Activated CD4-positive, alpha-beta T cell treated with anti-CD3 and anti-CD28 coated beads for 36 hours (primary cell): ENCODE data around the gene RNF115. TPM values are rescaled to one million over a fixed set of nuclear protein-coding genes. Genes with fewer than 3 reads are reported as not detected.
"Not testable (repeated sequence)": the region's sequence is repeated elsewhere in the genome, so short reads cannot be mapped to it uniquely, and the experiment has no call there.

Experiments used
- ATAC-seq: fragments of 200-7000 bp; cut with Tn5 transposase; one replicate; pipeline ENCODE4 v1.10.0; 2021; ENCODE audit warnings: mild to moderate bottlenecking, moderate library complexity
- CTCF ChIA-PET: fragments of 350-600 bp; sonication (Branson Sonifier 250); formaldehyde crosslinking; loops from one replicate; lab custom pipeline; 2021; ENCODE audit warnings: antibody characterized with exemption; lab: Charles Lee
- POLR2A ChIA-PET: fragments of 350-600 bp; sonication (Branson Sonifier 250); formaldehyde crosslinking; loops from one replicate; lab custom pipeline; 2021; ENCODE audit warnings: antibody characterized with exemption, inconsistent platforms; lab: Charles Lee
- DNase-seq: peaks from one replicate; pipeline ENCODE4 v3.0.0-alpha.2; 2020
- H3K27ac Mint-ChIP-seq: one replicate; pipeline ENCODE4 v1.8.0; 2021; ENCODE audit warnings: mixed read lengths
- H3K27me3 Mint-ChIP-seq: one replicate; pipeline ENCODE4 v1.8.0; 2021; ENCODE audit warnings: mixed read lengths
- H3K36me3 Mint-ChIP-seq: one replicate; pipeline ENCODE4 v1.8.0; 2021; ENCODE audit warnings: low read depth, mixed read lengths
- H3K4me1 Mint-ChIP-seq: one replicate; pipeline ENCODE4 v1.8.0; 2021; ENCODE audit warnings: mixed read lengths
- H3K4me3 Mint-ChIP-seq: one replicate; pipeline ENCODE4 v1.8.0; 2021; ENCODE audit warnings: mild to moderate bottlenecking, moderate library complexity, mixed read lengths
- H3K9me3 Mint-ChIP-seq: one replicate; pipeline ENCODE4 v1.8.0; 2021; ENCODE audit warnings: low read depth, mixed read lengths
- intact Hi-C, 2 experiments: fragments of 100-400 bp; cut with DNase I in 1 of 2; cut with micrococcal nuclease in 1 of 2; formaldehyde crosslinking; loops; one replicate each; pipeline versions ENCODE4 v1.14.2 to v1.15.1; 2022 to 2024; cut with DNase I, micrococcal nuclease
- total RNA-seq, 2 experiments: library from RNA; stranded (reverse); gene quantifications; one replicate each; pipeline ENCODE4 v1.2.3, GENCODE V29; 2021

Gene RNF115
- total RNA-seq, 2 experiments from 2014 or later: 11.8 to 13.9 TPM

GRCh38 chr1:145736191-145736590 is 87.7 kb downstream of the RNF115 start:
- no peak for ATAC-seq
- no peaks in the 10 kb centered on the region for H3K4me1 Mint-ChIP-seq
- H3K4me3 Mint-ChIP-seq: no peak overlapping the region
- no peaks in the 10 kb centered on the region for H3K9me3 Mint-ChIP-seq
- ChIA-PET POLR2A (no interaction called here), CTCF (interaction anchor here (1.6 kb wide), 1 partner anchor 16 kb away, joined by 3 read pairs; no protein-coding TSS in a partner anchor)
- intact Hi-C loops: loop anchor here (10.0 kb wide), 2 partner anchors 49 to 59 kb away; no protein-coding TSS in a partner anchor
- DNase-seq: no peak
- H3K36me3 Mint-ChIP-seq: no peaks in the 10 kb centered on the region
- no peak overlapping the region for H3K27ac Mint-ChIP-seq
- H3K27me3 Mint-ChIP-seq: no peaks in the 10 kb centered on the region

- Mint-ChIP-seq H3K4me1 (no peaks in the 10 kb centered on the region), H3K4me3 (no peak overlapping the region), H3K27ac (no peak overlapping the region), H3K36me3 (no peaks in the 10 kb centered on the region), H3K27me3 (no peaks in the 10 kb centered on the region), H3K9me3 (no peaks in the 10 kb centered on the region)
- CTCF ChIA-PET: no interaction called here
- intact Hi-C loops: loop anchor here (10.0 kb wide), 2 partner anchors 54 to 64 kb away; no protein-coding TSS in a partner anchor
- POLR2A ChIA-PET: interaction anchor here (0.6 kb wide), 1 partner anchor 237 kb away, joined by 6 read pairs; no protein-coding TSS in a partner anchor
- DNase-seq (no peak), ATAC-seq (no peak)
Measured at GRCh38 chr1:145730900-145731299, 93.0 kb downstream of the RNF115 start.

- H3K27ac Mint-ChIP-seq: no peak overlapping the region
- no peak overlapping the region for H3K4me3 Mint-ChIP-seq
- ATAC-seq (no peak), DNase-seq (no peak)
- ChIA-PET CTCF (interaction anchor here (1.7 kb wide), 1 partner anchor 9 kb away, joined by 9 read pairs; no protein-coding TSS in a partner anchor), POLR2A (interaction anchor here (0.6 kb wide), 1 partner anchor 238 kb away, joined by 6 read pairs; no protein-coding TSS in a partner anchor)
- H3K27me3 Mint-ChIP-seq: no peaks in the 10 kb centered on the region
- H3K9me3 Mint-ChIP-seq: no peaks in the 10 kb centered on the region
- intact Hi-C loops: loop anchor here (10.0 kb wide), 2 partner anchors 54 to 64 kb away; no protein-coding TSS in a partner anchor
- H3K4me1 Mint-ChIP-seq: no peaks in the 10 kb centered on the region
- H3K36me3 Mint-ChIP-seq: no peaks in the 10 kb centered on the region
Measured at GRCh38 chr1:145730467-145730866, 93.4 kb downstream of the RNF115 start.

- POLR2A ChIA-PET: no interaction called here
Measured at GRCh38 chr1:145729666-145730436, 94.0 kb downstream of the RNF115 start.

GRCh38 chr1:145729196-145729595 is 94.7 kb downstream of the RNF115 start:
- intact Hi-C loops: loop anchor here in 1 of 2 experiments (10.0 kb wide), 1 partner anchor 286 kb away; no protein-coding TSS in a partner anchor
- CTCF ChIA-PET: interaction anchor here (1.7 kb wide), 1 partner anchor 8 kb away, joined by 9 read pairs; no protein-coding TSS in a partner anchor

More at GRCh38 chr1:145729666-145730436, 94.0 kb downstream of the RNF115 start:
- intact Hi-C loops: loop anchor here (10.0 kb wide), 3 partner anchors 55 to 285 kb away; no protein-coding TSS in a partner anchor
- H3K4me1 Mint-ChIP-seq: no peaks in the 10 kb centered on the region
- H3K9me3 Mint-ChIP-seq: no peaks in the 10 kb centered on the region
- ATAC-seq (no peak), DNase-seq (no peak)
- CTCF ChIA-PET: interaction anchor here (1.7 kb wide), 1 partner anchor 9 kb away, joined by 9 read pairs; no protein-coding TSS in a partner anchor
- H3K4me3 Mint-ChIP-seq: no peak overlapping the region
- no peaks in the 10 kb centered on the region for H3K36me3 Mint-ChIP-seq
- no peaks in the 10 kb centered on the region for H3K27me3 Mint-ChIP-seq
- no peak overlapping the region for H3K27ac Mint-ChIP-seq

GRCh38 chr1:145726193-145726592 is 97.7 kb downstream of the RNF115 start:
- DNase-seq, H3K4me3 Mint-ChIP-seq, CTCF ChIA-PET, H3K27ac Mint-ChIP-seq, POLR2A ChIA-PET, ATAC-seq, H3K4me1 Mint-ChIP-seq, H3K36me3 Mint-ChIP-seq, H3K9me3 Mint-ChIP-seq: not testable (repeated sequence)
- peaks cover 14% of the 10 kb centered on the region for H3K27me3 Mint-ChIP-seq
- intact Hi-C loops: loop anchor here in 1 of 2 experiments (10.0 kb wide), 1 partner anchor 289 kb away; no protein-coding TSS in a partner anchor

More at GRCh38 chr1:145729196-145729595, 94.7 kb downstream of the RNF115 start:
- DNase-seq (no peak), ATAC-seq (no peak)
- POLR2A ChIA-PET: no interaction called here
- H3K9me3 Mint-ChIP-seq: no peaks in the 10 kb centered on the region
- H3K4me3 Mint-ChIP-seq: no peak overlapping the region
- no peaks in the 10 kb centered on the region for H3K36me3 Mint-ChIP-seq
- no peaks in the 10 kb centered on the region for H3K27me3 Mint-ChIP-seq
- no peak overlapping the region for H3K27ac Mint-ChIP-seq
- H3K4me1 Mint-ChIP-seq: no peaks in the 10 kb centered on the region

GRCh38 chr1:145720878-145721671 is 102.8 kb downstream of the RNF115 start:
- intact Hi-C loops: loop anchor here in 1 of 2 experiments (5.0 to 10.0 kb wide), 2 partner anchors 124 to 294 kb away; no protein-coding TSS in a partner anchor
- ATAC-seq (peak; percentile 91), DNase-seq (peak; percentile 83)
- Mint-ChIP-seq H3K9me3 (no peaks in the 10 kb centered on the region), H3K36me3 (no peaks in the 10 kb centered on the region), H3K27ac (no peak overlapping the region), H3K4me1 (peaks cover 18% of the 10 kb centered on the region), H3K27me3 (peaks cover 23% of the 10 kb centered on the region), H3K4me3 (peak overlapping the region; percentile 49)
- CTCF ChIA-PET: interaction anchor here (0.7 to 2.9 kb wide), 23 partner anchors 8 to 161 kb away, joined by 3 to 13 read pairs (median 3); no protein-coding TSS in a partner anchor
- POLR2A ChIA-PET: no interaction called here

GRCh38 chr1:145720556-145720877 is 103.4 kb downstream of the RNF115 start:
- CTCF ChIA-PET: interaction anchor here (0.7 to 2.9 kb wide), 16 partner anchors 9 to 160 kb away, joined by 3 to 13 read pairs (median 4); no protein-coding TSS in a partner anchor
- H3K27me3 Mint-ChIP-seq: peaks cover 23% of the 10 kb centered on the region
- no peaks in the 10 kb centered on the region for H3K9me3 Mint-ChIP-seq
- H3K4me3 Mint-ChIP-seq: no peak overlapping the region
- DNase-seq (no peak), ATAC-seq (no peak)
- H3K4me1 Mint-ChIP-seq: peaks cover 18% of the 10 kb centered on the region
- intact Hi-C loops: loop anchor here in 1 of 2 experiments (5.0 to 10.0 kb wide), 2 partner anchors 123 to 294 kb away; no protein-coding TSS in a partner anchor
- no peaks in the 10 kb centered on the region for H3K36me3 Mint-ChIP-seq
- POLR2A ChIA-PET: no interaction called here
- no peak overlapping the region for H3K27ac Mint-ChIP-seq

- H3K4me3 Mint-ChIP-seq: no peak within 1 kb of the TSS
- ATAC-seq (peak; percentile 24), DNase-seq (peak; percentile 28)
- no peak within 1 kb of the TSS for H3K27ac Mint-ChIP-seq
- peaks cover 23% of the 10 kb centered on the region for H3K27me3 Mint-ChIP-seq
- no peaks in the 10 kb centered on the region for H3K9me3 Mint-ChIP-seq
- ChIA-PET POLR2A (no interaction called here), CTCF (interaction anchor here (1.1 to 2.9 kb wide), 5 partner anchors 19 to 107 kb away, joined by 3 to 13 read pairs (median 4); no protein-coding TSS in a partner anchor)
- intact Hi-C loops: loop anchor here in 1 of 2 experiments (5.0 to 10.0 kb wide), 2 partner anchors 122 to 295 kb away; no protein-coding TSS in a partner anchor
- peaks cover 18% of the 10 kb centered on the region for H3K4me1 Mint-ChIP-seq
- no peaks in the 10 kb centered on the region for H3K36me3 Mint-ChIP-seq
Measured at GRCh38 chr1:145719230-145720079, 104.4 kb downstream of the RNF115 start, which contains the start of gene CD160. TSS of gene CD160 (plus strand) at chr1:145719499. CDS start at chr1:145728328, 8,829 bp downstream.

GRCh38 chr1:145718465-145718864 is 105.4 kb downstream of the RNF115 start:
- intact Hi-C loops, POLR2A ChIA-PET, H3K27ac Mint-ChIP-seq, CTCF ChIA-PET, H3K4me3 Mint-ChIP-seq, DNase-seq, H3K36me3 Mint-ChIP-seq, H3K9me3 Mint-ChIP-seq, ATAC-seq: not testable (repeated sequence)
- peaks cover 18% of the 10 kb centered on the region for H3K4me1 Mint-ChIP-seq
- peaks cover 23% of the 10 kb centered on the region for H3K27me3 Mint-ChIP-seq
